ENCODE measurements around the gene EIF4E3.

Gene EIF4E3

DNA sequence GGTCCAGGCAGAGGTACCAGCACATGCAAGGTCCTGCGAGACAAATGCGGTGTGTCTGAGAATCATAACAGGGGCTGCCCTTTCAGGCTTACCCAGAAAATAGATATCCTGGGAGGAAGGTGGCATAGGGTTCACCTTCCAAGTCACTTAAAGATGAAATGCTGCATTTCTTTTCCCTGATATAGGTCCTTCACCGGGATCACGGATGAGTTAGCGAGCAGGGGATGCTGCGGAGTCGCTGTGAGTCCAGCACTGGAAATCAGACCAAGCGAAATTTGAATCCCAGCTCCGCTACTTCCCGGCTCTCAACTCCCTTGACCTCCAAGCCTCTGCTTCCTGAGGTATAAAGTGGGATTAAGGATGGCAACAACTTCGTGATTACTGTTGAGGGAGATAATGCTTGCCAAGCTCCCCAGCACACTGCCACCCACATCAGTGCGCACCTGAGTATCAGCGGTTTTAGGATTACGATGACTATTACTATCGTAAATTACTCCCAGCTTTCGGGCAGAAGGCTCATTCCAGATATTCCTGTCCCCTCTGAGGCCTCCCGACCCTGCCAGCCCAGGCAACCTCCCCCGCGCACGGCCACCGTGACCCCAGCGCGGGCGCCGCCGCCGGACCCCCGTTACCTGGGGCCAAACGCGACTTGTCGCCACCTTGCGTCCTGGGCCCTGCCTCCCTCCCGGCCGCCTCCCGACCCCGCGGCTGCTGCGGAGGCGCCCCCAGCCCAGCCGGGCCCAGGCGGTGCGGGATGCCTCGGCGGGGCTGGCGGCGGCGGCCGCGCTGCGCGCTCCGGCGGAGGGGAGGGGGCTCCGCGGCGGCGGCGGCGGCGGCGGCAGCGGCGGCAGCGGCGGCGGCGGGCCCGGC is 27.9 kb upstream of the EIF4E3 start:
- Histone ChIP-seq H3K27me3 (replicated peaks; ENCODE audit: control insufficient read depth, insufficient read depth, low read length, poor library complexity, severe bottlenecking) (peaks cover 4% of the 10 kb centered on the region), H3K27ac (ENCODE audit: insufficient read depth, low read length, poor library complexity, severe bottlenecking) (no peak overlapping the region), H3K4me3 (ENCODE audit: insufficient read depth, low read depth, low read length, poor library complexity, severe bottlenecking) (peak overlapping the region; percentile 49)

GRCh38 chr3:71751602-71752001 is 26.4 kb upstream of the EIF4E3 start:
- H3K36me3 ChIP-seq (ENCODE audit: control insufficient read depth, insufficient read depth, low read length): no peaks in the 10 kb centered on the region
- H3K27me3 ChIP-seq (replicated peaks; ENCODE audit: control insufficient read depth, insufficient read depth, low read length, poor library complexity, severe bottlenecking): peaks cover 4% of the 10 kb centered on the region
- H3K4me3 ChIP-seq (ENCODE audit: insufficient read depth, low read depth, low read length, poor library complexity, severe bottlenecking): no peak overlapping the region
- peaks cover 5% of the 10 kb centered on the region for H3K4me1 ChIP-seq (ENCODE audit: control insufficient read depth, insufficient read depth, low read length, poor library complexity, severe bottlenecking)
- no peaks in the 10 kb centered on the region for H3K9me3 ChIP-seq (ENCODE audit: control insufficient read depth, low read length)
- H3K27ac ChIP-seq (ENCODE audit: insufficient read depth, low read length, poor library complexity, severe bottlenecking): no peak overlapping the region
- DNase-seq: no peak

More for the DNA sequence above, 27.9 kb upstream of the EIF4E3 start:
- Histone ChIP-seq H3K4me1 (ENCODE audit: control insufficient read depth, insufficient read depth, low read length, poor library complexity, severe bottlenecking) (peaks cover 5% of the 10 kb centered on the region), H3K36me3 (ENCODE audit: control insufficient read depth, insufficient read depth, low read length) (no peaks in the 10 kb centered on the region), H3K9me3 (ENCODE audit: control insufficient read depth, low read length) (no peaks in the 10 kb centered on the region)
- no peak for DNase-seq

GRCh38 chr3:71744738-71745137 is 19.5 kb upstream of the EIF4E3 start:
- DNase-seq: no peak
- Histone ChIP-seq H3K27ac (ENCODE audit: insufficient read depth, low read length, poor library complexity, severe bottlenecking) (no peak overlapping the region), H3K4me1 (ENCODE audit: control insufficient read depth, insufficient read depth, low read length, poor library complexity, severe bottlenecking) (no peaks in the 10 kb centered on the region), H3K27me3 (replicated peaks; ENCODE audit: control insufficient read depth, insufficient read depth, low read length, poor library complexity, severe bottlenecking) (no peaks in the 10 kb centered on the region), H3K4me3 (ENCODE audit: insufficient read depth, low read depth, low read length, poor library complexity, severe bottlenecking) (no peak overlapping the region), H3K36me3 (ENCODE audit: control insufficient read depth, insufficient read depth, low read length) (no peaks in the 10 kb centered on the region), H3K9me3 (ENCODE audit: control insufficient read depth, low read length) (no peaks in the 10 kb centered on the region)

DNA sequence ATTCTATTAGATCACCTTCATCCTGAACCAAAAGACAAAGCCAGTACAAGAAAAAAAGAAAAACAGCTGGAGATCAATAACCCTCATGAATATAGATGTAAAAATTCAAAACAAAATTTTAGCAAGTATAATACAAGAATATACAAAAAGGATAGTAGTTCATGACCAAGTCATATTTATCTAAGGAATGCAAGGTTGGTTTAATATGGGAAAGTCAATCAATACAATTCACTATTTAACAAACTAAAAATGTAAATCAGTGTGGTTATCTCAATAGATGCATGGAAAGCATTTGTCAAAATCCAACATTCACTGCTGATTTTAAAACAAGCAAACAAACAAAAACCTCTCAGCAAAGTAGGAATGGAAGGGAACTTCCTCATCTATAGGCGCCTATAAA is 17.4 kb upstream of the EIF4E3 start:
- H3K27me3 ChIP-seq (replicated peaks; ENCODE audit: control insufficient read depth, insufficient read depth, low read length, poor library complexity, severe bottlenecking): no peaks in the 10 kb centered on the region
- no peak for DNase-seq
- no peak overlapping the region for H3K27ac ChIP-seq (ENCODE audit: insufficient read depth, low read length, poor library complexity, severe bottlenecking)
- no peaks in the 10 kb centered on the region for H3K9me3 ChIP-seq (ENCODE audit: control insufficient read depth, low read length)
- H3K4me3 ChIP-seq (ENCODE audit: insufficient read depth, low read depth, low read length, poor library complexity, severe bottlenecking): no peak overlapping the region
- H3K36me3 ChIP-seq (ENCODE audit: control insufficient read depth, insufficient read depth, low read length): no peaks in the 10 kb centered on the region
- H3K4me1 ChIP-seq (ENCODE audit: control insufficient read depth, insufficient read depth, low read length, poor library complexity, severe bottlenecking): no peaks in the 10 kb centered on the region

GRCh38 chr3:71734881-71735280 is 9.7 kb upstream of the EIF4E3 start:
- no peak for DNase-seq
- Histone ChIP-seq H3K4me3 (ENCODE audit: insufficient read depth, low read depth, low read length, poor library complexity, severe bottlenecking) (no peak overlapping the region), H3K4me1 (ENCODE audit: control insufficient read depth, insufficient read depth, low read length, poor library complexity, severe bottlenecking) (peaks cover 5% of the 10 kb centered on the region), H3K9me3 (ENCODE audit: control insufficient read depth, low read length) (no peaks in the 10 kb centered on the region), H3K27ac (ENCODE audit: insufficient read depth, low read length, poor library complexity, severe bottlenecking) (no peak overlapping the region), H3K27me3 (replicated peaks; ENCODE audit: control insufficient read depth, insufficient read depth, low read length, poor library complexity, severe bottlenecking) (no peaks in the 10 kb centered on the region), H3K36me3 (ENCODE audit: control insufficient read depth, insufficient read depth, low read length) (no peaks in the 10 kb centered on the region)

- H3K9me3 ChIP-seq (ENCODE audit: control insufficient read depth, low read length): no peaks in the 10 kb centered on the region
- no peak overlapping the region for H3K27ac ChIP-seq (ENCODE audit: insufficient read depth, low read length, poor library complexity, severe bottlenecking)
- H3K4me1 ChIP-seq (ENCODE audit: control insufficient read depth, insufficient read depth, low read length, poor library complexity, severe bottlenecking): peaks cover 14% of the 10 kb centered on the region
- no peak for DNase-seq
- no peak overlapping the region for H3K4me3 ChIP-seq (ENCODE audit: insufficient read depth, low read depth, low read length, poor library complexity, severe bottlenecking)
- no peaks in the 10 kb centered on the region for H3K36me3 ChIP-seq (ENCODE audit: control insufficient read depth, insufficient read depth, low read length)
- no peaks in the 10 kb centered on the region for H3K27me3 ChIP-seq (replicated peaks; ENCODE audit: control insufficient read depth, insufficient read depth, low read length, poor library complexity, severe bottlenecking)
Measured at GRCh38 chr3:71733319-71733718, 8.1 kb upstream of the EIF4E3 start.

DNA sequence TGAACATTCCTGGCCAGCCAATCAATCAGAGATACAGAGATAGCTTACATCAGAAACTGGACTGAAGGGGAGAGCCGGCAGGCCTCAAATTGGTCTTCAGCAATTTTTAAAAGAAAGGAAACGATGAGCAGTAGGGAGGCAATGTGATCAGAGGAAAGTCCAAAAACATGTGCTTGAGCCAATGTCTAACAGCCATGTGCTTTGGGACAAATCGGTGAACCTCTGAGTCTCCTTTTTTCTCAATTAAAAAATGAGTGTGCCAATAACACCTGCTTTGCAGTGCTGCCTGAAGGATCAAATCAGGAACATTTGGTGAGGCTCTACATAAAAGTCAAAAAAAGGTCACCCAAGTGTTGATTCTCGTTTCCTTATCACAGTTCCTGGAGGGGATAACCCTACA is 7.4 kb upstream of the EIF4E3 start:
- Histone ChIP-seq H3K9me3 (ENCODE audit: control insufficient read depth, low read length) (no peaks in the 10 kb centered on the region), H3K4me1 (ENCODE audit: control insufficient read depth, insufficient read depth, low read length, poor library complexity, severe bottlenecking) (peaks cover 14% of the 10 kb centered on the region), H3K27me3 (replicated peaks; ENCODE audit: control insufficient read depth, insufficient read depth, low read length, poor library complexity, severe bottlenecking) (no peaks in the 10 kb centered on the region), H3K36me3 (ENCODE audit: control insufficient read depth, insufficient read depth, low read length) (no peaks in the 10 kb centered on the region), H3K4me3 (ENCODE audit: insufficient read depth, low read depth, low read length, poor library complexity, severe bottlenecking) (no peak overlapping the region), H3K27ac (ENCODE audit: insufficient read depth, low read length, poor library complexity, severe bottlenecking) (no peak overlapping the region)
- no peak for DNase-seq

DNA sequence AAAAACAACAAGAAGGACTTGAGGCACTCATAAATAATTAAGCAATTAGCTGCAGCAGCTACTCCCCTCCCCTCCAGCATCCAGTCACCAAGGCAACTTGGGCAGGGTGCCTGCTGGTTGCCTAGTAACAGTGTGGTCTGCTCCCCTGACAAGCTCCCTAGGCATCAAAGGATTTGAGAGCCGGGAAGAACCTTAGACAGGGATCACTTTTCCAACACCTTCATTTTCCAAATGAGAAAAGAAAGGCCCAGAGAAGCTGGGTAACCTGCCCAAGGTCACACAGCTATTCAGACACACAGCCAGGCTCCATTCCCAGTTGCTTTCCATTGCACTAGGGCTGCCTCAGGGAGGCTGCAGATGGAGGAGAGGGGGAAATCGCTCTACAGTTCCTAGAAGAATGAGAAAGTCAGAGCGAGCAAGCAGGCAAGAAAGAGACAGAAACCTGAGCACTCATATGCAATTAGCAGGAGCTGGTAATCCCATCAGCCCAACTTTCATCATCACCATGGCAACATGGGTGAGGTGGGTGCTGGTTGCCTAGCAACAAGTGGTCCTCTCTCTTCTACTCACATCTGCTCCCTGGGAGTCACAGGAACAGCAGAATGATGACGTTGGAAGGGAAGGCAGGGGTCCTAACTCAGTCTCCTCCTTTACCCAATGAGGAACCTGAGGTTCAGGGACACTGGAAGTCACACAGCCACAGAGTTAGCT is 3.6 kb upstream of the EIF4E3 start:
- Histone ChIP-seq H3K4me3 (ENCODE audit: insufficient read depth, low read depth, low read length, poor library complexity, severe bottlenecking) (no peak overlapping the region), H3K9me3 (ENCODE audit: control insufficient read depth, low read length) (no peaks in the 10 kb centered on the region), H3K4me1 (ENCODE audit: control insufficient read depth, insufficient read depth, low read length, poor library complexity, severe bottlenecking) (peaks cover 17% of the 10 kb centered on the region), H3K36me3 (ENCODE audit: control insufficient read depth, insufficient read depth, low read length) (no peaks in the 10 kb centered on the region), H3K27ac (ENCODE audit: insufficient read depth, low read length, poor library complexity, severe bottlenecking) (no peak overlapping the region), H3K27me3 (replicated peaks; ENCODE audit: control insufficient read depth, insufficient read depth, low read length, poor library complexity, severe bottlenecking) (no peaks in the 10 kb centered on the region)
- DNase-seq: no peak

GRCh38 chr3:71726146-71726545 is 944 bp upstream of the EIF4E3 start:
- DNase-seq: peak; percentile 40 to 58 (median 40)
- Histone ChIP-seq H3K27ac (ENCODE audit: insufficient read depth, low read length, poor library complexity, severe bottlenecking) (peak overlapping the region; percentile 76), H3K4me3 (ENCODE audit: insufficient read depth, low read depth, low read length, poor library complexity, severe bottlenecking) (peak overlapping the region; percentile 76), H3K9me3 (ENCODE audit: control insufficient read depth, low read length) (no peaks in the 10 kb centered on the region), H3K36me3 (ENCODE audit: control insufficient read depth, insufficient read depth, low read length) (no peaks in the 10 kb centered on the region), H3K27me3 (replicated peaks; ENCODE audit: control insufficient read depth, insufficient read depth, low read length, poor library complexity, severe bottlenecking) (no peaks in the 10 kb centered on the region), H3K4me1 (ENCODE audit: control insufficient read depth, insufficient read depth, low read length, poor library complexity, severe bottlenecking) (peaks cover 40% of the 10 kb centered on the region)

Data from effector memory CD4-positive, alpha-beta T cell (primary cell).